Measurements from ENCODE around the gene CD8A.

GRCh38 chr2:86826951-86827350 lies 36.2 kb upstream of the CD8A start:
- TF ChIP-seq CTCF (IDR thresholded peaks at IDR 0.05) = no peak
- no peak for TF ChIP-seq POLR2A (IDR thresholded peaks at IDR 0.05)
